PFSK-1 (cell line): ENCODE results near the gene HS6ST1.

Experiments used
- FOXP2 ChIP-seq: optimal IDR thresholded peaks from 2 replicates; pipeline ENCODE3; 2011; ENCODE audit warnings: borderline replicate concordance, control low read depth, inconsistent platforms; ENCODE audit not compliant: insufficient read depth; ENCODE audit errors: extremely low read length, extremely low read depth
- POLR2AphosphoS5 ChIP-seq: IDR thresholded peaks from 2 replicates; pipeline ENCODE4 v1.6.1; 2012; ENCODE audit warnings: low read depth, mild to moderate bottlenecking, control low read depth, low read length, moderate library complexity
- SIN3A ChIP-seq: IDR thresholded peaks from 2 replicates; pipeline ENCODE4 v1.6.1; 2012; ENCODE audit warnings: mild to moderate bottlenecking, low read length, moderate library complexity, borderline replicate concordance; ENCODE audit not compliant: insufficient read depth
- TAF1 ChIP-seq: IDR thresholded peaks from 2 replicates; pipeline ENCODE4 v1.6.1; 2012; ENCODE audit warnings: low read length, control low read depth, borderline replicate concordance; ENCODE audit not compliant: insufficient read depth
- TF ChIP-seq, protein P1 (sequence below), 2 experiments: IDR thresholded peaks; 2 replicates each; pipeline versions ENCODE4 v1.6.1 to v1.8.0; 2011 to 2012; ENCODE audit warnings: low read depth in 2 of 2, low read length in 2 of 2, control low read depth in 1 of 2, inconsistent platforms in 1 of 2, mild to moderate bottlenecking in 1 of 2, moderate library complexity in 1 of 2; ENCODE audit not compliant: insufficient read depth in 1 of 2

HS6ST1 gene

DNA sequence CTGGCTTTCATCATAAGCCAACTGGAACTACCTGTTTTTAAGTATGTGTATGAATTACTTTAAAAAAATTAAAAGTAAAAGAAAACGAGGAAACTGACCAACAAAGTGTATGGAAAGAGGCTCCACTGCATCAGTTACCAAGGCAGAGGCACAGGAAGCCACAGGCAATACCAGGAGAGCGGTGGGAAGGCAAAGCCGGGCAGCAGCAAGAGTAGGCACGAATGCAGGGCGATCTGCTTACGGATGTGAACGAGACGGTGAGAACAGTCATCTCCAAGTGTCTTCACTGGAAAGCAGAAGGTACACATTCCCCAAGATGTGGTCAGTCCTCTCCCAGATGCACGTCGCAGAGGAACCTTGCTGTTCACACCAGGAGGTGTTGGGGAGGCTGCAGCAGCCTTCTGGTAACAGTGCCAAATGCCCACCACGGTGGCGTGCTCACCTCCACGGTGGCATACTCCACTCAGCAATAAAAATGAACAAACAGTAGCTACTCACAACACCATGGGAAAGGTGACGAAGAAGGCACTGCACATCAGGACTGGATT, 43.1 kb downstream of the HS6ST1 start:
- TF ChIP-seq FOXP2 (no peak), TAF1 (no peak), SIN3A (no peak), POLR2AphosphoS5 (no peak)
- TF ChIP-seq, protein P1, sequence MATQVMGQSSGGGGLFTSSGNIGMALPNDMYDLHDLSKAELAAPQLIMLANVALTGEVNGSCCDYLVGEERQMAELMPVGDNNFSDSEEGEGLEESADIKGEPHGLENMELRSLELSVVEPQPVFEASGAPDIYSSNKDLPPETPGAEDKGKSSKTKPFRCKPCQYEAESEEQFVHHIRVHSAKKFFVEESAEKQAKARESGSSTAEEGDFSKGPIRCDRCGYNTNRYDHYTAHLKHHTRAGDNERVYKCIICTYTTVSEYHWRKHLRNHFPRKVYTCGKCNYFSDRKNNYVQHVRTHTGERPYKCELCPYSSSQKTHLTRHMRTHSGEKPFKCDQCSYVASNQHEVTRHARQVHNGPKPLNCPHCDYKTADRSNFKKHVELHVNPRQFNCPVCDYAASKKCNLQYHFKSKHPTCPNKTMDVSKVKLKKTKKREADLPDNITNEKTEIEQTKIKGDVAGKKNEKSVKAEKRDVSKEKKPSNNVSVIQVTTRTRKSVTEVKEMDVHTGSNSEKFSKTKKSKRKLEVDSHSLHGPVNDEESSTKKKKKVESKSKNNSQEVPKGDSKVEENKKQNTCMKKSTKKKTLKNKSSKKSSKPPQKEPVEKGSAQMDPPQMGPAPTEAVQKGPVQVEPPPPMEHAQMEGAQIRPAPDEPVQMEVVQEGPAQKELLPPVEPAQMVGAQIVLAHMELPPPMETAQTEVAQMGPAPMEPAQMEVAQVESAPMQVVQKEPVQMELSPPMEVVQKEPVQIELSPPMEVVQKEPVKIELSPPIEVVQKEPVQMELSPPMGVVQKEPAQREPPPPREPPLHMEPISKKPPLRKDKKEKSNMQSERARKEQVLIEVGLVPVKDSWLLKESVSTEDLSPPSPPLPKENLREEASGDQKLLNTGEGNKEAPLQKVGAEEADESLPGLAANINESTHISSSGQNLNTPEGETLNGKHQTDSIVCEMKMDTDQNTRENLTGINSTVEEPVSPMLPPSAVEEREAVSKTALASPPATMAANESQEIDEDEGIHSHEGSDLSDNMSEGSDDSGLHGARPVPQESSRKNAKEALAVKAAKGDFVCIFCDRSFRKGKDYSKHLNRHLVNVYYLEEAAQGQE (IDR thresholded peaks at IDR 0.05; ENCODE audit: insufficient read depth in 1 of 2, low read depth in 2 of 2, low read length in 2 of 2): no peak

DNA sequence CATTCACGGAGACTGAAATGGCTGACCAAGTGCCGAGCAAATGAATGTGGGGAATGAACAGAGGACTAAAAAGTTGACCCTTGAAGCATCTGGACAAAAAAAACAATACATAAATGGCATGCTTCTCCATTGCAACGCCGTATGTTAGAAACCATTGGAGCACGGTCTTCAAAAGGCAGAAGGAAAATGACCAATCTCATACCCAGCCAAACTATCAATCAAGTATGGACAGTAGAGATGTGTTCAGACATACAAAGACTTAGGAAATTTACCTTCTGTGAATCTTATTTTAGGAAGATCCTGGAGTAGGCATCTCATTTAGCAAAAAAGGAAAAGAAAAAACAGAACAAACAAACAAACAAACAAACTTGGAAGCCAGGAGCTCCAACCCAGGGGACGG, 44.5 kb downstream of the HS6ST1 start:
- TF ChIP-seq, protein P1 (IDR thresholded peaks at IDR 0.05; ENCODE audit: insufficient read depth in 1 of 2, low read depth in 2 of 2, low read length in 2 of 2): no peak
- TF ChIP-seq FOXP2 (no peak), SIN3A (no peak), TAF1 (no peak), POLR2AphosphoS5 (no peak)

DNA sequence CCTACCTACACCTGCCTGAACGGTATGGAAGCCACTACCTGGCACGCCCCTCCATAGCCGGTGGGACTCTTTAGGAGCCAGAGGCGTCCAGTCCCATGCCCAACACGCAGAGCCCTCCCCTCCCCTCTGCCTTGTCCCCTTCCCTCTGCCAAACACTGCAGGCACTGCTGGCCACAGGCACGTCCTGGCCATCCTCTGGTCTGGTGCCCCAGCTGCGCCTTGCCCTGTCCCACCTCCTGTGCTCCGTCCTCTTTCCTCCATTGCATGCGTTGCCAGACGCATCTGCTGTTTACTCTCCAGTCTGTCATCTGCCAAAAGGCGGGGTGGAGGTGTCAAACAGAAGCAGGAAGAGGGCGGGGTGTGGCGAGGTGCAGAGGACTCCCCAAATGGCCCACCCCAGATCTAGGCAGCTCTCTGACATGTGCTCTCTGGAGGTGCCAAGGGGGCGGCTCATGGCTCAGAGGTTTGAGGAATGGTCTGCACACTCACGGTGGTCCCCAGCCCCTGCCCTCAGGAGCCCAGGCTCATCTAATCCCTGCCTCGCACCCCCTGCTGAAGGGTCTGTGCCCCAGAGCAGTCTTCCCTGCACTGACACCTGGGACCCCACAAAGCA, 45.1 kb downstream of the HS6ST1 start:
- no peak for TF ChIP-seq FOXP2
- no peak for TF ChIP-seq POLR2AphosphoS5
- no peak for TF ChIP-seq TAF1
- TF ChIP-seq SIN3A: no peak
- TF ChIP-seq, protein P1 (IDR thresholded peaks at IDR 0.05; ENCODE audit: insufficient read depth in 1 of 2, low read depth in 2 of 2, low read length in 2 of 2): no peak

DNA sequence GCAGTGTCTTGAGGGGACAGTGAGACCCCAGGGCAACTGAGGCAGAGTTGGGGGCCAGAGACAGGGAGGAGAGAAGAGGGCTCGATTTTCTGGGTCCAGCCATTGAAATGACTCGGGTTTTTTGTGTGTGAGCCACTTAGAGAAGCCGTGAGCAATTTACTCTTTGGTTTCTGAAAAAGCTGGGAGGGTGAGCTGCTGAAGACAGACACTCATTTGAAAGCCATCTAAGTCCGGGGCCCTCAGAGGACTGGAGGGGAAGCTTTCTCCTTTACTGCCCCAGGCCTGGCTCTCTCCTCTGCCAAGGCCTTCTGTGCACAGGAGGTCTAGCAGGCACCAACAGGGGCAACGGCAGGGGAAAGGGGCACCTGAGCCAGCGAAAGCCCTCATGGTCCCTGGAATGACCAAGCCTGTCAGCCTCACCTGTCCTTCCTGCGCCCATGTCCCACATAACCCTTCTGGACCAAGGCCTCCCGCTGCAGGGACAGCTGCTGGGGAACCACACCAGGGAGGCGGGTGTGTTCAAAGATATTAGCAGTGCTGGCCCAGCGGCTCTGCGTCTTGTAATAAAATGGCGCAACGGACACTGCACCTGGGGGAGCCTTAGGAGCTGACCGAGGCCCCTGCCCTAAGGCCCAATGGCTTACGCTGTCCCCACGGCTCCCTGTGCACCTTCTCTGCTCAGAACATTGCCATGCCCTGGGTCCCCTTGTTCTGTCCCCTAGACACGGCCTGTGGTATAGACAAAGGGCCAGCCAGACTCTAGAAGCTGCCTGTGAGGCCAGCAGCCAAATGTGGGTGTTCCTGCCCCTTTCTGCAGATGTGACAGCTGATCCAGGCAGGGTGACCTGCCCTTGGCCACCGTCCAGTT, 45.8 kb downstream of the HS6ST1 start:
- TF ChIP-seq TAF1: no peak

DNA sequence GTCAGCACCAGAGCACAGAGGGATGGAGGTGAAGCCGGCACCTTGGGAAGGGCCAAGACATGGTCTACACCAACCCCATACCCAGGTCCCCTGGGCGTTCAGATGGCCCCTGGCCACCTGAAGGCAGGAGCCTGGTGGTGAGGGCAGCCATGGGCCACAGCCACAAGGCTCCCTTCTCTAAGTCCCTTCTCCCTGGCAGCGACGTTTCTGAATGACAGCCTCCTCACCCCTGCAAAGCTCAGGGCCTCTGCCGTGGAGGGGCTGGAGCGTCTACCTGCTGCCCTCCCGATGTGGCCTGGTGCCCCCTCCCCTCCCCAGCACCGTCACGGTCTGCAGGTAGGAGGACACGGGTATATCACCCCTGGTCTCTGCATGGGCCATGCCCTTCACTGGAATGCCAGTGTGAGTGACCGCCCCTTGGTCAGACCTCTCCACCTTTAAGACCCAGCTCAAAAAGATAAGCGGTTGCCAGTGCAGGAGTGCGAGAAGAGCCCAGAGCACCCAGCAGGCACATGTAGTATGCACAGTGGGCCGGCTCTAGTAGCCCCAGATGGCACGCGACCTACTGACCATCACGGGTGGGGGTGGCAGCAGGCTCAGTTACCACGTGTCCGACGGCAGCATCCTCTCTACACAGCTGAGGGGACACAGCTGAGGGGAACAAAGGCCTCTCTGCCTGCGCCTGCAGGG, 46.6 kb downstream of the HS6ST1 start:
- TF ChIP-seq SIN3A: no peak
- TF ChIP-seq, protein P1 (IDR thresholded peaks at IDR 0.05; ENCODE audit: insufficient read depth in 1 of 2, low read depth in 2 of 2, low read length in 2 of 2): no peak
- TF ChIP-seq TAF1: no peak
- no peak for TF ChIP-seq POLR2AphosphoS5
- no peak for TF ChIP-seq FOXP2
